Hepatocyte (in vitro differentiated cells): Measurements from ENCODE around the gene GPN2.

Source experiments
- CTCF ChIP-seq: fragments of 200-600 bp; sonication (generic); IDR thresholded peaks from 2 replicates; pipeline ENCODE4 v1.5.1; 2016; ENCODE audit warnings: antibody characterized with exemption, mild to moderate bottlenecking; ENCODE audit not compliant: poor library complexity
- EZH2 ChIP-seq: fragments of 200-600 bp; sonication (generic); IDR thresholded peaks from 2 replicates; pipeline ENCODE4 v1.6.1; 2016; ENCODE audit warnings: antibody characterized with exemption, mild to moderate bottlenecking, borderline replicate concordance

GRCh38 chr1:26832249-26832960 is 57.7 kb downstream of the GPN2 start:
- TF ChIP-seq CTCF (no peak), EZH2 (no peak)
